A673 (cell line): ENCODE measurements around the gene GSG1L. TPM values are rescaled to one million over a fixed set of nuclear protein-coding genes. Genes with fewer than 3 reads are reported as not detected.

Experiments
- BruUV-seq: library from RNA; stranded (reverse); fragments of 400-500 nt; replicated peaks from 2 replicates; lab custom pipeline; 2021; lab: Mats Ljungman, UMichigan
- CTCF ChIA-PET: fragments of 300-600 bp; sonication (Branson Sonifier 250); formaldehyde crosslinking; loops from one replicate; lab custom pipeline; 2022; ENCODE audit warnings: antibody characterized with exemption; lab: Charles Lee
- POLR2A ChIA-PET: fragments of 300-600 bp; sonication (Branson Sonifier 250); formaldehyde crosslinking; loops from one replicate; lab custom pipeline; 2022; ENCODE audit warnings: antibody characterized with exemption; ENCODE audit not compliant: low non-redundant PET; lab: Charles Lee
- DNase-seq: peaks from one replicate; pipeline ENCODE4 v3.0.0-alpha.2; 2015; ENCODE audit warnings: low spot score
- H3K27ac ChIP-seq: fragments of 200-600 bp; sonication (generic); 2 replicates; pipeline ENCODE4 v1.5.1; 2016; ENCODE audit warnings: mixed run types, low read depth, mild to moderate bottlenecking, mixed read lengths, antibody characterized with exemption, low read length; ENCODE audit not compliant: poor library complexity, severe bottlenecking
- H3K27me3 ChIP-seq: fragments of 200-600 bp; sonication (generic); replicated peaks from 2 replicates; pipeline ENCODE4 v1.6.1; 2017; ENCODE audit warnings: mixed run types, low read depth, mild to moderate bottlenecking, mixed read lengths, antibody characterized with exemption, low read length; ENCODE audit not compliant: insufficient read depth, poor library complexity
- H3K36me3 ChIP-seq: fragments of 200-600 bp; sonication (generic); 2 replicates; pipeline ENCODE4 v1.6.1; 2016; ENCODE audit warnings: mixed run types, mild to moderate bottlenecking, mixed read lengths, antibody characterized with exemption, low read length; ENCODE audit not compliant: insufficient read depth, poor library complexity, severe bottlenecking
- H3K4me1 ChIP-seq: fragments of 200-600 bp; sonication (generic); 2 replicates; pipeline ENCODE4 v1.6.1; 2017; ENCODE audit warnings: mixed run types, mild to moderate bottlenecking, mixed read lengths, antibody characterized with exemption, low read length; ENCODE audit not compliant: insufficient read depth, poor library complexity, severe bottlenecking
- H3K4me3 ChIP-seq: fragments of 200-600 bp; sonication (generic); 2 replicates; pipeline ENCODE4 v1.5.1; 2016; ENCODE audit warnings: low read depth, mixed run types, mild to moderate bottlenecking, mixed read lengths, low read length; ENCODE audit not compliant: poor library complexity, severe bottlenecking
- H3K9me3 ChIP-seq: fragments of 200-600 bp; sonication (generic); 2 replicates; pipeline ENCODE4 v1.6.1; 2016; ENCODE audit warnings: mixed run types, low read depth, mild to moderate bottlenecking, mixed read lengths, antibody characterized with exemption, low read length; ENCODE audit not compliant: poor library complexity, severe bottlenecking
- CTCF ChIP-seq: fragments of 300-800, 200-600 bp; sonication (generic); conservative IDR thresholded peaks from 2 replicates; pipeline ENCODE4 v1.5.1; 2017; ENCODE audit warnings: low read depth, mild to moderate bottlenecking, antibody characterized with exemption, low read length, moderate library complexity, mixed read lengths
- EZH2 ChIP-seq: fragments of 200-600 bp; sonication (generic); IDR thresholded peaks from 2 replicates; pipeline ENCODE4 v1.6.1; 2017; ENCODE audit warnings: borderline replicate concordance, low read depth, mild to moderate bottlenecking, mixed read lengths, antibody characterized with exemption, low read length; ENCODE audit not compliant: poor library complexity, severe bottlenecking
- intact Hi-C: fragments of 100-400 bp; cut with micrococcal nuclease; formaldehyde crosslinking; loops from one replicate; pipeline ENCODE4 v1.10.0; 2022; ENCODE audit not compliant: unreplicated experiment
- total RNA-seq: library from RNA; stranded (reverse); gene quantifications from 2 replicates; pipeline ENCODE4 v1.2.3, GENCODE V29; 2021

Gene GSG1L
- total RNA-seq, 1 experiment from 2014 or later, result not detected

- Histone ChIP-seq H3K36me3 (no peaks in the 10 kb centered on the region), H3K9me3 (no peaks in the 10 kb centered on the region), H3K27ac (no peak overlapping the region), H3K4me3 (no peak overlapping the region), H3K27me3 (no peaks in the 10 kb centered on the region), H3K4me1 (no peaks in the 10 kb centered on the region)
- ChIA-PET POLR2A (no interaction called here), CTCF (no interaction called here)
- DNase-seq, result no peak
- intact Hi-C loops, result no loop called here
- BruUV-seq, result no TSS peak
- TF ChIP-seq EZH2 (no peak), CTCF (no peak)
Measured at GRCh38 chr16:27770271-27771196, 293.0 kb downstream of the GSG1L start.

DNA sequence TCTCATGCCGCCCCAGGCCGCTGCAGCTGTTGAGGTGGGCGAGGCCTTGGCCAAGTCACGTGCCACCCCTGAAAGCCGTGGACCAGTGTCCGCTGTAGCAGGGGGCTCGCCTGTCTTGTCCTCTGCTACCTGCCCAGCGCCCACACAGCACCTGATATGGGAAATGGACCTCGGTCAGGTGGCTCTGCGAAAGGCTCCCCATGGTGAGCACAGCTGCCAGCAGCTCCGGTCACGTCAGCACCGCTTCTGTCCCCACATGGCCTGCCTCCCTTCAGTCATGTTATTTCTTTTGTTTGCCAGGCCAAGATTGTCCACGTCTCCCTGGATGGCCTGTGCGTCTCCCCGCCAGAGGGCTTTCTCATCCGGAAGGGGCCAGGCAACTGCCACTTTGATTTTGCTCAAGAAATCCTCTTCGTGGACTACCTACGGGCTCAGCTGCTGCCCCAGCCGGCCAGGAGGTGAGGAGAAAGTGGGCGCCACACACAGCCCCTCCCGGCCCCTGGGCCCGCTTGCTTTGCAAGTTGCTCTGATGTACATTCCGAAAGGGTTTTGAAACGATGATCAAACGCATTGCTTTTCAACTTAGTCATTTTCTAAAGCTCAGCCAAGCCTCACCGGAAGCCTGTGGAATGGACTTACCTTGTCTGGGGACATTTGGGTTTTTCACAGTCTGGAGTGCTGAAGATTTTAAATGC is 293.8 kb downstream of the GSG1L start:
- H3K4me1 ChIP-seq, result no peaks in the 10 kb centered on the region
- ChIA-PET POLR2A (no interaction called here), CTCF (no interaction called here)
- peaks cover 4% of the 10 kb centered on the region for H3K9me3 ChIP-seq
- no peak overlapping the region for H3K27ac ChIP-seq
- no peak overlapping the region for H3K4me3 ChIP-seq
- intact Hi-C loops, result no loop called here
- no peaks in the 10 kb centered on the region for H3K27me3 ChIP-seq
- no TSS peak for BruUV-seq
- TF ChIP-seq CTCF (no peak), EZH2 (no peak)
- no peaks in the 10 kb centered on the region for H3K36me3 ChIP-seq
- DNase-seq, result no peak

GRCh38 chr16:27768651-27769272 is 294.8 kb downstream of the GSG1L start:
- ChIA-PET POLR2A (no interaction called here), CTCF (no interaction called here)
- Histone ChIP-seq H3K36me3 (no peaks in the 10 kb centered on the region), H3K27me3 (no peaks in the 10 kb centered on the region), H3K4me1 (no peaks in the 10 kb centered on the region), H3K9me3 (peaks cover 10% of the 10 kb centered on the region), H3K27ac (no peak overlapping the region), H3K4me3 (no peak overlapping the region)
- no TSS peak for BruUV-seq
- DNase-seq, result no peak
- no peak for TF ChIP-seq CTCF
- intact Hi-C loops, result no loop called here
